HG02588 (cell line): ENCODE measurements around the gene ALG3.

ENCODE experiments used
- ATAC-seq: cut with Tn5 transposase; IDR thresholded peaks from one replicate; pipeline ENCODE4 v1.9.1; 2021; ENCODE audit warnings: mild to moderate bottlenecking, moderate library complexity; ENCODE audit not compliant: unreplicated experiment

Gene ALG3

DNA sequence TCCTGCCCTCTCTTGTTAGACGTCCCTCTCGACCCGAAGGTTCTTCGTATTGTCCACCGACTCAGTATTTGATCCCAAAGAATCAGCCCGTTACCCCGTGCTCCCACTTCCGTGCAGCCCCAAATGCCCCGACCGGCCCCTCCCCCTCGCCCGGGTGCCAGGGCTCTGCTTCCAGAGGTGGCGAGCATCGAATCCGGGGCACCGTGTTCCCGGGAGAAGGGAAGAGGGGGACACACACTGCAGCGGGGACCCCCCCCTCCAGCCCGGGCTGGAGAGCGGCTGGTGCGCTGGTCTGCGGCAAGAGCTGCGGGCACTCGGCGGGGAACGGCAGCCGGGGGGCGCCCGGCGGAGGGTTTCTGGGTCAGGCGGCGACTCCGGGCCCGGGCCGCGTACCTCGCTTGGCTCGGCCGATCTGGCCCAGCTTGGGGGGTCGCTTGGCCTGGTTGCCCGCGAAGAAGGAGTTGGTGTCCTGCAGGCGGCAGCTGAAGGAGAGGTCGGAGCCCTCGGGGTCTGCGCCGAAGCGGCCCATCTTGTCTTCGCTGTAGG is 12.0 kb upstream of the ALG3 start:
- ATAC-seq = no peak

DNA sequence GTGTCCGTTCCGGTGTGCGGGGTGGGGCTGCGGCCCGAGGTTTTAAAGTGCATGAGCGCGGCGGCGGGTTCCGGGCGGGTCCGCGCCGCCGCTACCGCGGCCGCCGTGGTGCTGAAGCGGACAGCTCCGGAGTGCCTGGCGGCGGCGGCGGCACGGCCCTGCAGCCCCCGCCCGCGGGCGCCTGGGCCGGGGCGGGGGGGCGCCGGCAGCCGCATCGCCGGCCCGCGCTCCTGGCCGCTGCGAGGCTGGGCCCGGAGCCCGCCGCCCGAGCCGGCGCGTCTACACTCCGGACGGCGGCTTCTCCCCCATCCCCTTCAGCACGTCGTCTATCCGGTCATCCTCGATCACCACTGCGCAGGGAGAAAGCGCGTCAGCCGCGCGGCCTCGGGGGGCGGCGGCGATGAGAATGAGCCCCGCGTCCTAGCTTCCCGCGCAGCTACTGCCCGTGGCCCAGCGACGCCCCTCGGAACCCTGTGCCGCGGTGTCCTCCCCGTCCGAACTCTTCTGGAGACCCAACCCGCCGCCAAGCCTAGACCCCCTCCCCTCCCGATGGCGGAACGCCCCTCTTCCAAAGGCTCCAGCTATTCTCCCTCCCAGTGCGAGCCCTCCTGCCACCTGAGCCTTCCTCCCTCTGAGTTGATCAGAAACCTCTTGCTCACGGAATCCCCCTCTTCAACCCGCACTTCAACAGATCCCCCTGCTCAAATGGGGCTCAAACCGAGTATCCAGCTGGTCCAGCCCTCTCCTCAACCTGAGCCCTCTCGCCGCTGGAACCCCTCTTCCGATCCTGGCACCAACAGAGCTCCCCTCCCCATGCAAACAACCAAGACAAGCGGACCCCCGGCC is 11.3 kb upstream of the ALG3 start:
- no peak for ATAC-seq

GRCh38 chr3:184259396-184259877 is 10.7 kb upstream of the ALG3 start:
- no peak for ATAC-seq

DNA sequence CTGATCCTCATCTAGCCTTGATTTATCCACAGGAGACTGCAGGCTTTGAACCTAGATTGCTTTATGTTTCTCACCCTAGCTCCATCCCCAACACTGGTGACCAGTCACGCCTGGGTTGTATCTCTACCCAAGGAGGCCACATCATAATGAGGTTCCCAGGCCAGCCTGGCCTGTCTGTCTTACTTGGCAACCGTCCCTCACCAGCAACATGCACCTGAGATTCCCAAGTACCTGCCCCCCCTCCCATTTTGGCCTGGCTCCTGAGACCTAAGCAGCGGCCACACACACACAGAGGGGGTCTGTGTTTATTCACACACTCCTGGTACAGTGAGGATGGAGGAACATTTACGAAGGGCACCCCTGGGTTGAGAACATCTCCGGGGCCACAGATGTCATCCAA is 10.2 kb upstream of the ALG3 start:
- no peak for ATAC-seq

- no peak for ATAC-seq
These were observed 8.5 kb upstream of the ALG3 start for GRCh38 chr3:184257083-184257915.

GRCh38 chr3:184255291-184256039 is 6.7 kb upstream of the ALG3 start:
- no peak for ATAC-seq

DNA sequence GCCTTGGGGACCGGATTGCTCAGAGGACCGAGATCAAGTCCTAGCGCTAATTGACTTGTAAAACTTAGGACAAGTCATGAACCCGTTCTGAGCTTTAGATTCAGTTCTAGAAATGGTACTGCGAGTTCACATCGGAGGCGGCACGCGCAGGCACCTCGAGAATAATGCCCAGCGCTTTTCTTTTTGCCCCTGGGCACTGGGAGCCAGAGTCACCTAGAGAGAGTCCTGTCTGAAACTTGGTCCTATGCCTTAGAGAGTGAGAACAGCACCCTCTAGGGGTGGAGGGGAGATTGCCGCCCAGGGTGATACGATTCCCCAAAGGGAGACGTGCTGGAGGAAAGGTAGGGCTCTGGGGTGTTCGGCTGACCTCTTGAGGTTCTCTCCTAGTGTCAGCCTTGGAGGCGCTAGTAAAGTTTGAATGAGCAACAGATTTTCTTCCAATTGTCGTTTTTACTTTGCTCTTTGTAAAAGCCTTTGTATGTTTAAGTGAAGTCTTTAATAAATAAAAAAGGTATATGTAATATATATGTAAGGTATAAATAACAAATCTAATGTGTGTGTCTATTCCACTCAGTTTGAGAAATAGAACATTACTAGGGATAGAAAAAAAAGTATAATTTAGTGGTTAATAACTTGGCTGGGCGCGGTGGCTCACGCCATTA is 1.5 kb upstream of the ALG3 start:
- ATAC-seq = peak; percentile 60

GRCh38 chr3:184249412-184250166 is 827 bp upstream of the ALG3 start, which contains the start of gene EEF1AKMT4:
Gene EEF1AKMT4 (plus strand): TSS chr3:184249672. CDS start chr3:184249695, 23 bp downstream.
- ATAC-seq = peak; percentile 89

DNA sequence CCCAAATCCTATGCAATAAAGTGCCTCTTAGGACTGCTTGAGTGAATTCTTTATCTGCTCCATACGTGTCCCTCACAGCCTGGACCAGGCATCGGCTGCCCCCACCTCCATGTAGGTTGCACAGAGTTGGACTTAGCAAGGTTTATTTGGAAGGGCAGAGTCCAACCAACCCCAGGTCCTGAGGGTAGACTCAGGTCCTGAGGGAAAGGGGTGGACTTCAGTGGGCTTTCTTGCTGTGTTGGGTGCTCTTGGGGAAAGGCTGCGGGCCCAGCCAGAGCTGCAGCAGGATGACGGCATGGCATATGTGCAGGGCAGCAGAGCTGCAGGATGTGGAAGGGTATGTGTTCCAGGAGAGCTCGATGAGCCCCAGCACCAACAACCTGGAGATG is 6.5 kb downstream of the ALG3 start:
- ATAC-seq = no peak

GRCh38 chr3:184241447-184242296 is 7.1 kb downstream of the ALG3 start:
- no peak for ATAC-seq

DNA sequence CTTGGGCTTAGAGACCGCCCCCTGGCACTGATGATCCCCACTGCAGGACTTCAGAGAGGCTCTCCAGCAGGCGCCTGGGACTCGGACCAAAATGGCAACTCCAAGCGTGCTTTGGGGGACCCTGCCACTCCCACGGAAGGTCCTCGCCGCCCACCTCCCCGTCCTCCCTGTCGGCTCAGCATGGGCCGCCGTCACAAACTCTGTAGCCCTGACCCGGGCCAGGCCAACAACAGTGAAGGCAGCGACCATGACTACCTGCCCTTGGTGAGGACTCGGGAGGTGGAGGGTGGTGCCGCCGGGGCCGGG is 7.7 kb downstream of the ALG3 start:
- no peak for ATAC-seq

- no peak for ATAC-seq
These were observed 8.2 kb downstream of the ALG3 start for GRCh38 chr3:184240384-184241140.

DNA sequence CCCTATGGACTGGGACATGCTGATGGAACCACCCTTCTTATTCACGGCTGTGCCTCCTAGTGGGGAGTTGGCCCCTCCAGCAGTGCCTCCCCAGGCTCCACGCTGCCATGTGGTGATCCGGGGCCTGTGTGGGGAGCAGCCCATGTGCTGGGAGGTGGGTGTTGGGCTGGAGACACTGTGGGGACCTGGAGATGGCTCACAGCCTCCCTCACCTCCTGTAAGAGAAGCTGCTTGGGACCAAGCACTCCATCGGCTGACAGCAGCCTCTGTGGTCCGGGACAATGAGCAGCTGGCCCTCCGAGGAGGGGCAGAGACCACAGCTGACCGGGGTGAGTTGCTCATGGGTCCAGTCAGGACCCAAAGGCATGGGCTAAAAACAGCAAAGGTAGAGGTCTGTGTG is 9.1 kb downstream of the ALG3 start:
- ATAC-seq = no peak

DNA sequence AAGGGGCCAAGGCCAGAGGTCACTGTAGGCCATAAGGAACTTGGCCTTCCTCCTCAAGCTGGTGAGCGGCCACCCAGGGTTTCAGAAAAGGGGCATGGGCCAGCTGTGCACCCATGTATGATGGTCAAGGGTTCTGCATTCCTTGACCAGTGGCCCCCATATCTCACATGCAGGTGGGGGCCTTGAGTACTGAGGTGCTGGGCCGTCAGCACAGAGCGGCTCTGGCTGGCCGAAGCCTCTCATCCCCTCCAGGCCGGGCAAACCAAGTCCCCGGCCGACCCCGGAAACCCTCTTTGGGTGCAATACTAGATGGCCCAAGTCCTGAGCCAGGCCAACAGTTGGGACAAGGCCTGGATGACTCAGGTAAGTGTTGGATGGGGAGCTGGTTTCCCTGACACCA is 9.5 kb downstream of the ALG3 start:
- ATAC-seq = no peak

DNA sequence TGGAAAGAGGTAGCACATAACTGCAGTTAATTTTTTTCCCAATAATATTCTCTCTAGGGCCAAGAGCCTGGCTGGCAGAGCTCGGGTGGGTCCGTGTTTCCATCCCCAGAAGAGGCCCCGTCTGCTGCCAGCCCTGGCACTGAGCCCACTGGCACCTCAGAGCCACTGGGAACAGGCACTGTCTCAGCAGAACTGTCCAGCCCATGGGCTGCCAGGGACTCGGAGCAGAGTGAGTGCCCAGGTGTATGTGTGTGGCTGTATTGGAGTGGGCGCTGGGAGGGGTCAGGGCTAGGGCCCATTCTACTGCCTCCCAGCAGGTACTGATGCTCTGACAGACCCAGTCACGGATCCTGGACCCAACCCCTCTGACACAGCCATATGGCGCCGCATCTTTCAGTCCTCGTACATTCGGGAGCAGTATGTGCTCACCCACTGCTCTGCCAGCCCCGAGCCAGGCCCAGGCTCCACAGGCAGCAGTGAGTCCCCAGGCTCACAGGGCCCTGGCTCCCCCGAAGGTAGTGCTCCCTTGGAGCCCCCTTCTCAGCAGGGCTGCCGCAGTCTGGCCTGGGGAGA is 10.4 kb downstream of the ALG3 start:
- no peak for ATAC-seq

GRCh38 chr3:184237807-184238206 is 11.0 kb downstream of the ALG3 start:
- ATAC-seq = no peak

- no peak for ATAC-seq
These were observed 11.6 kb downstream of the ALG3 start for GRCh38 chr3:184237211-184237610.

- no peak for ATAC-seq
These were observed 12.1 kb downstream of the ALG3 start for GRCh38 chr3:184236636-184237035.
